Loucy (cell line): ENCODE results near the gene GOLIM4.

Experiments used
- H2AFZ ChIP-seq: fragments of 200-600 bp; sonication (generic); 2 replicates; pipeline ENCODE4 v1.6.0; 2016; ENCODE audit warnings: antibody characterized with exemption, mild to moderate bottlenecking, low read length, moderate library complexity
- H3F3A ChIP-seq: fragments of 200-600 bp; 2 replicates; pipeline ENCODE4 v1.6.0; 2016; ENCODE audit warnings: antibody characterized with exemption, low read depth, mild to moderate bottlenecking
- H3K27me3 ChIP-seq: fragments of 200-600 bp; sonication (generic); 2 replicates; pipeline ENCODE4 v1.6.1; 2014; ENCODE audit warnings: low read length, mild to moderate bottlenecking; ENCODE audit not compliant: insufficient read depth, poor library complexity, severe bottlenecking
- H3K36me3 ChIP-seq: fragments of 200-600 bp; sonication (generic); 2 replicates; pipeline ENCODE4 v1.6.1; 2016; ENCODE audit warnings: low read length; ENCODE audit not compliant: insufficient read depth
- H3K4me1 ChIP-seq: fragments of 200-600 bp; sonication (generic); 2 replicates; pipeline ENCODE4 v1.5.1; 2014; ENCODE audit warnings: low read length, mild to moderate bottlenecking; ENCODE audit not compliant: insufficient read depth, poor library complexity, severe bottlenecking
- H3K4me2 ChIP-seq: fragments of 200-600 bp; sonication (generic); 2 replicates; pipeline ENCODE4 v1.6.0; 2014; ENCODE audit warnings: antibody characterized with exemption, low read length, low read depth, mild to moderate bottlenecking; ENCODE audit not compliant: poor library complexity, severe bottlenecking
- H3K4me3 ChIP-seq: fragments of 200-600 bp; sonication (generic); 2 replicates; pipeline ENCODE4 v1.5.1; 2014; ENCODE audit warnings: low read length, mild to moderate bottlenecking, mixed read lengths; ENCODE audit not compliant: poor library complexity, severe bottlenecking
- H3K79me2 ChIP-seq: fragments of 200-600 bp; sonication (generic); 2 replicates; pipeline ENCODE4 v1.6.1; 2014; ENCODE audit warnings: low read length; ENCODE audit not compliant: insufficient read depth
- H3K9ac ChIP-seq: fragments of 200-600 bp; sonication (generic); 2 replicates; pipeline ENCODE4 v1.6.0; 2014; ENCODE audit warnings: mild to moderate bottlenecking, low read depth, low read length, moderate library complexity; ENCODE audit not compliant: poor library complexity, severe bottlenecking
- H3K9me2 ChIP-seq: fragments of 200-600 bp; sonication (generic); replicated peaks from 2 replicates; pipeline ENCODE4 v1.6.1; 2016; ENCODE audit warnings: low read depth, low read length, mixed read lengths
- H3K9me3 ChIP-seq: fragments of 200-600 bp; sonication (generic); 2 replicates; pipeline ENCODE4 v1.6.1; 2014; ENCODE audit warnings: mild to moderate bottlenecking, antibody characterized with exemption, low read length, low read depth; ENCODE audit not compliant: insufficient read depth
- H4K20me1 ChIP-seq: fragments of 200-600 bp; sonication (generic); 2 replicates; pipeline ENCODE4 v1.6.0; 2014; ENCODE audit warnings: antibody characterized with exemption, low read length, mild to moderate bottlenecking; ENCODE audit not compliant: insufficient read depth, poor library complexity, severe bottlenecking
- CTCF ChIP-seq: fragments of 200-600 bp; sonication (generic); conservative IDR thresholded peaks from 2 replicates; pipeline ENCODE4 v1.5.1; 2014; ENCODE audit warnings: mild to moderate bottlenecking, antibody characterized with exemption, low read length
- EZH2phosphoT487 ChIP-seq: fragments of 200-600 bp; IDR thresholded peaks from 2 replicates; pipeline ENCODE4 v1.6.1; 2018; ENCODE audit warnings: antibody characterized with exemption, mild to moderate bottlenecking, moderate library complexity, borderline replicate concordance

The GOLIM4 gene

GRCh38 chr3:168112894-168113293 lies 17.2 kb upstream of the GOLIM4 start:
- no peak for TF ChIP-seq EZH2phosphoT487
- no peak for TF ChIP-seq CTCF
- H3K9me2 ChIP-seq = no peaks in the 10 kb centered on the region
- H2AFZ ChIP-seq = no peak overlapping the region
- no peaks in the 10 kb centered on the region for H3K27me3 ChIP-seq
- H3K4me3 ChIP-seq = no peak overlapping the region
- no peaks in the 10 kb centered on the region for H3F3A ChIP-seq
- no peaks in the 10 kb centered on the region for H3K9me3 ChIP-seq
- H3K9ac ChIP-seq = no peak overlapping the region
- no peaks in the 10 kb centered on the region for H3K4me1 ChIP-seq
- H3K36me3 ChIP-seq = no peaks in the 10 kb centered on the region
- no peaks in the 10 kb centered on the region for H3K79me2 ChIP-seq
- H3K4me2 ChIP-seq = no peak overlapping the region
- no peaks in the 10 kb centered on the region for H4K20me1 ChIP-seq

- Histone ChIP-seq H3K27me3 (no peaks in the 10 kb centered on the region), H4K20me1 (no peaks in the 10 kb centered on the region), H3K79me2 (no peaks in the 10 kb centered on the region), H3F3A (no peaks in the 10 kb centered on the region), H3K4me3 (no peak overlapping the region), H3K36me3 (no peaks in the 10 kb centered on the region), H3K9ac (no peak overlapping the region), H3K9me2 (no peaks in the 10 kb centered on the region), H3K4me1 (no peaks in the 10 kb centered on the region), H3K4me2 (no peak overlapping the region), H3K9me3 (no peaks in the 10 kb centered on the region), H2AFZ (no peak overlapping the region)
- TF ChIP-seq CTCF (no peak), EZH2phosphoT487 (no peak)
Measured at GRCh38 chr3:168104361-168104760, 8.6 kb upstream of the GOLIM4 start.

GRCh38 chr3:168102735-168103410 lies 7.1 kb upstream of the GOLIM4 start:
- Histone ChIP-seq H3K9me3 (no peaks in the 10 kb centered on the region), H2AFZ (no peak overlapping the region), H3K9ac (no peak overlapping the region), H3K4me2 (no peak overlapping the region), H3K9me2 (no peaks in the 10 kb centered on the region), H3K4me3 (no peak overlapping the region), H3F3A (no peaks in the 10 kb centered on the region), H3K79me2 (no peaks in the 10 kb centered on the region), H4K20me1 (no peaks in the 10 kb centered on the region), H3K36me3 (no peaks in the 10 kb centered on the region), H3K27me3 (no peaks in the 10 kb centered on the region), H3K4me1 (no peaks in the 10 kb centered on the region)
- TF ChIP-seq CTCF (no peak), EZH2phosphoT487 (no peak)
